Measurements from ENCODE around the gene ADAM12.

ADAM12 gene

GRCh38 chr10:126222736-126223511, 165.4 kb downstream of the ADAM12 start:
- TF ChIP-seq, protein P1, sequence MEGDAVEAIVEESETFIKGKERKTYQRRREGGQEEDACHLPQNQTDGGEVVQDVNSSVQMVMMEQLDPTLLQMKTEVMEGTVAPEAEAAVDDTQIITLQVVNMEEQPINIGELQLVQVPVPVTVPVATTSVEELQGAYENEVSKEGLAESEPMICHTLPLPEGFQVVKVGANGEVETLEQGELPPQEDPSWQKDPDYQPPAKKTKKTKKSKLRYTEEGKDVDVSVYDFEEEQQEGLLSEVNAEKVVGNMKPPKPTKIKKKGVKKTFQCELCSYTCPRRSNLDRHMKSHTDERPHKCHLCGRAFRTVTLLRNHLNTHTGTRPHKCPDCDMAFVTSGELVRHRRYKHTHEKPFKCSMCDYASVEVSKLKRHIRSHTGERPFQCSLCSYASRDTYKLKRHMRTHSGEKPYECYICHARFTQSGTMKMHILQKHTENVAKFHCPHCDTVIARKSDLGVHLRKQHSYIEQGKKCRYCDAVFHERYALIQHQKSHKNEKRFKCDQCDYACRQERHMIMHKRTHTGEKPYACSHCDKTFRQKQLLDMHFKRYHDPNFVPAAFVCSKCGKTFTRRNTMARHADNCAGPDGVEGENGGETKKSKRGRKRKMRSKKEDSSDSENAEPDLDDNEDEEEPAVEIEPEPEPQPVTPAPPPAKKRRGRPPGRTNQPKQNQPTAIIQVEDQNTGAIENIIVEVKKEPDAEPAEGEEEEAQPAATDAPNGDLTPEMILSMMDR (IDR thresholded peaks at IDR 0.05; ENCODE audit: borderline replicate concordance, insufficient read depth, low read depth, low read length): no peak
- H3K4me3 ChIP-seq (ENCODE audit: low read depth, low read length): no peak overlapping the region

- TF ChIP-seq, protein P1 (IDR thresholded peaks at IDR 0.05; ENCODE audit: borderline replicate concordance, insufficient read depth, low read depth, low read length): no peak
Measured at GRCh38 chr10:126221874-126222273, 166.4 kb downstream of the ADAM12 start.

DNA sequence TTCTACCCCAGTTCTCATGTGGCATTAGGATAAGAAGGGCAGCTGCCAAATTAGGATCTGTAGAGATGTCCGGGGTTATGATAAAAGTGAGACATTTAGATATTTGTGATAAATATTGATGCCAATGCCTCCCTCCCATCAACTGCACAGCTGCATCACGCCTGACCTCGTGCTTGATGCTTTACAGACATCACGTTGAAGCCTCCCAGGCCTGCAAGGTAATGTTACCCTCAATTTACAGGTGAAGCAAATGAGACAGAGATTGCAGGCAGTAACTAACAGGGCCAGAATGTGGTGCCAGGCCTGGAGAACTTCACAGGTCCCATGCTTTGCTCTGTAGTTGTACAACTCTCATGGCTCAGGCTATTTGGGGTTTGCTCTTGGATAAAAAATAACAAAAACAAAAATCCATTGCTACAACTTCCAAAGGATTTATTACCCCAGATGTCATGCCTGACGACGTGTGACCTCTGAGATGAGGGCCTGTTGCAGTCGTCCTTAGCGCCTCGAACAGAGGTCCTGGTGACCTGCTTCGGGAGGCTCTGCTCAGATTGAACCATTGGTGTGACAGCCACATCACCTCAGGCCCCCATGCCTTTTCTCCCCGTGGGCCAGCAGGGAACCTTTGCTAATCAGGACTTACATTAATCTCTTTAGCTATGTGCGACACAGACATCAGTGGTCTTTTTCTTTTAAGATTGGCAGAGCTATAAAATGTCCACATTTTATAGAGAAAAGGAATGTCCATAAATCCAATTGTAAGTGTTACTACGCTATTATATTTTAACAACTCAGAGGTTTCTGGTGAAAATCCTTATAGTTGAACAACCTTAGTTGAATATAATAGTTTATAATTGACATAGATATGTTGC, 169.3 kb downstream of the ADAM12 start:
- TF ChIP-seq, protein P1 (IDR thresholded peaks at IDR 0.05; ENCODE audit: borderline replicate concordance, insufficient read depth, low read depth, low read length): no peak

More at GRCh38 chr10:126221874-126222273, 166.4 kb downstream of the ADAM12 start:
- no peak overlapping the region for H3K4me3 ChIP-seq (ENCODE audit: low read depth, low read length)

GRCh38 chr10:126218174-126218573, 170.1 kb downstream of the ADAM12 start:
- TF ChIP-seq, protein P1 (IDR thresholded peaks at IDR 0.05; ENCODE audit: borderline replicate concordance, insufficient read depth, low read depth, low read length): no peak
- H3K4me3 ChIP-seq (ENCODE audit: low read depth, low read length): no peak overlapping the region

More for the DNA sequence above, 169.3 kb downstream of the ADAM12 start:
- no peak overlapping the region for H3K4me3 ChIP-seq (ENCODE audit: low read depth, low read length)

DNA sequence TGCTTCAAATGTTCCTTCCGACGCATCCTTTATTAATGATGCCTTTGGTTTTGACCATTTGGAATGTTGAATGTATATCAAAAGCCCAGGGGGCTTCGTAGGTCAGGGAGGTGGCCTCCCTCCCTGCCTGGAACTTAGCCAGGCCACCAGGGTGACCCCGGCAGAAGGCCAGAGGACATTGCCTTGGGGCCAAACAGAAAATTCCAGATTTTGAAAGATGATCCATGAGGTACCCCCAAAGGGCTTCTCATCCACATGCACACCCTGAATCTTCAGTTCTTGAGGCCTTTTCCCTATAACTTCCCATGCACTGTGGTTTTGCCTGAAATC, 171.7 kb downstream of the ADAM12 start:
- TF ChIP-seq, protein P1 (IDR thresholded peaks at IDR 0.05; ENCODE audit: borderline replicate concordance, insufficient read depth, low read depth, low read length): no peak
- H3K4me3 ChIP-seq (ENCODE audit: low read depth, low read length): no peak overlapping the region

DNA sequence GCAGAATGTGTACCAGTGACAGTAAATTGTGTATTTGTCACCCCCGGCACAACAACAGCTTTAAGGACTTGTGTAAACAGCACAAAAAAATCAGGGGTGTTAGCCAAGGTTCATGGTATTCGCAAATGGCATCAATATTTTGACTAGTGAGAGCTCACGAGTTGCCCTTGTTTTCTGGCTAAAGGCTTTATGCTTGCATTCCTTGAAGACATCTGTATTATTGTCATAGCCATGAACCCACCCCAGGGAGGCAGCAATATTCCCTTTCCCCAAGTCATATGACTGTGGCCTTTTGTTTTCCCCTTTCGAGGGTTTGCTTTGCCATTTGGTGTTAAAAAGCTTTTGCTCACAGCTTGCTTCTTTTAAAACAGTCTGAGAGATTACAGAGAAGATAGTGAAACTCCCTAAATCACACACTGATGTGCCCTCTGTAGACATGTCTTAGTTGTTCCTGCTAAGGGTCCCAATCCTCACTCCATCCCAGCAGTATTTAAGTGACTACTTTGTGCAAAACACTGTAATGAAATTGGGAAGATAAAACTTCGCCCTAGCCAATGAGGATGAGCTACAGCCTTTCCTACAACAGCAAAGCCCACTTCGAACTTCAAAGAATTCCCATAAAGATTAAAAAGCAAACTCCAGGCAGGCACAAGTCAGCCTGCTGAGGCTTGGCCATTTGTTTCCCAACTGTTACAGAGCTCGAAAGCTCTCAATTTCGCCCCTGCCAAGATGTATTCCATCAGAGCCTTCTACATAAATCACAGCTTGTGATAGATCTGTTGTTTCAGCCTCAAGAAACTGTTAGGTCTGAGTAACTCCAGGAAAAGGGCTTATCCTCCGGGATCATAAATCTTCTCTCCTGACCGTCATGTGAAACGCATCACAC, 172.3 kb downstream of the ADAM12 start:
- H3K4me3 ChIP-seq (ENCODE audit: low read depth, low read length): no peak overlapping the region
- TF ChIP-seq, protein P1 (IDR thresholded peaks at IDR 0.05; ENCODE audit: borderline replicate concordance, insufficient read depth, low read depth, low read length): no peak
